CD4-positive, CD25-positive, alpha-beta regulatory T cell (primary cell): Measurements from ENCODE around the gene GNG12. TPM values are rescaled to one million over a fixed set of nuclear protein-coding genes. Genes with fewer than 3 reads are reported as not detected.

Experiments used
- ATAC-seq, 2 donors: fragments of 150-1000 bp; cut with Tn5 transposase; one replicate each; pipeline ENCODE4 v1.10.0; 2021; ENCODE audit warnings: low read depth in 2 of 2, moderate number of reproducible peaks in 2 of 2, moderate library complexity in 1 of 2
- DNase-seq, 3 donors: peaks; one replicate each; pipeline versions ENCODE4 v3.0.0 to v3.0.0-alpha.2; 2012 to 2022; ENCODE audit warnings: mixed read lengths in 1 of 3
- H3K27ac ChIP-seq: one replicate; pipeline ENCODE4 v1.7.0; 2013; ENCODE audit warnings: mild to moderate bottlenecking, low read length; ENCODE audit not compliant: insufficient read depth, poor library complexity, severe bottlenecking
- H3K27me3 ChIP-seq: one replicate; pipeline ENCODE4 v1.7.0; 2013; ENCODE audit warnings: low read length; ENCODE audit not compliant: control insufficient read depth, insufficient read depth
- H3K36me3 ChIP-seq: one replicate; pipeline ENCODE4 v1.7.0; 2013; ENCODE audit warnings: mild to moderate bottlenecking, low read length, moderate library complexity; ENCODE audit not compliant: control insufficient read depth, insufficient read depth
- H3K4me1 ChIP-seq: 2 replicates; pipeline ENCODE4 v1.7.0; 2013; ENCODE audit warnings: mild to moderate bottlenecking, low read length; ENCODE audit not compliant: insufficient read depth, control insufficient read depth, poor library complexity, severe bottlenecking
- H3K4me3 ChIP-seq: one replicate; pipeline ENCODE4 v1.7.0; 2013; ENCODE audit warnings: low read depth, mild to moderate bottlenecking, low read length, moderate library complexity
- H3K9me3 ChIP-seq, 2 experiments: 1 replicate in 1 of 2; 2 replicates in 1 of 2; pipeline ENCODE4 v1.7.0; 2013; ENCODE audit warnings: low read length in 2 of 2, mild to moderate bottlenecking in 1 of 2, moderate library complexity in 1 of 2; ENCODE audit not compliant: control insufficient read depth in 2 of 2
- H3K27ac Mint-ChIP-seq, 3 donors: one replicate each; pipeline ENCODE4 v1.8.0; 2020 to 2022; ENCODE audit warnings: mild to moderate bottlenecking in 3 of 3, mixed read lengths in 3 of 3, moderate library complexity in 2 of 3
- H3K27me3 Mint-ChIP-seq: one replicate; pipeline ENCODE4 v1.8.0; 2022; ENCODE audit warnings: mild to moderate bottlenecking, mixed read lengths
- H3K36me3 Mint-ChIP-seq: one replicate; pipeline ENCODE4 v1.8.0; 2020; ENCODE audit warnings: mixed read lengths
- H3K4me1 Mint-ChIP-seq, 4 donors: one replicate each; pipeline ENCODE4 v1.8.0; 2020 to 2022; ENCODE audit warnings: mixed read lengths in 4 of 4, mild to moderate bottlenecking in 1 of 4
- H3K4me3 Mint-ChIP-seq, 4 donors: one replicate each; pipeline ENCODE4 v1.8.0; 2020 to 2022; ENCODE audit warnings: mild to moderate bottlenecking in 4 of 4, mixed read lengths in 4 of 4, moderate library complexity in 3 of 4
- H3K9me3 Mint-ChIP-seq, 7 donors: one replicate each; pipeline ENCODE4 v1.8.0; 2020 to 2022; ENCODE audit warnings: mixed read lengths in 7 of 7, mild to moderate bottlenecking in 3 of 7, moderate library complexity in 2 of 7
- polyA plus RNA-seq, 4 donors: library from polyadenylated mRNA; unstranded; fragments of 300-500 nt; fragmentation: Illumina TruSeq; gene quantifications; one replicate each; pipeline ENCODE4 v1.2.3, GENCODE V29; 2021
- total RNA-seq: library from RNA; stranded (reverse); gene quantifications from one replicate; pipeline ENCODE4 v1.2.3, GENCODE V29; 2022

Gene GNG12
- total and polyA plus RNA-seq, 5 donors from 2014 or later: not detected

GRCh38 chr1:67830928-67831830 lies 2.1 kb downstream of the GNG12 start:
- Histone ChIP-seq H3K36me3 (no peaks in the 10 kb centered on the region), H3K27ac (no peak overlapping the region), H3K9me3 (no peaks in the 10 kb centered on the region), H3K4me3 (no peak overlapping the region), H3K4me1 (peaks cover 21% of the 10 kb centered on the region), H3K27me3 (peaks cover 47% of the 10 kb centered on the region)
- Mint-ChIP-seq H3K4me3 (peak overlapping the region; percentile 58 to 78 (median 66)), H3K27me3 (peaks cover 66% of the 10 kb centered on the region), H3K4me1 (peaks cover 6 to 19% (median 9%) of the 10 kb centered on the region in 4 donors), H3K36me3 (no peaks in the 10 kb centered on the region), H3K9me3 (peaks cover 0 to 4% (median 0%) of the 10 kb centered on the region in 7 donors), H3K27ac (no peak overlapping the region)
- ATAC-seq (no peak), DNase-seq (no peak)

DNA sequence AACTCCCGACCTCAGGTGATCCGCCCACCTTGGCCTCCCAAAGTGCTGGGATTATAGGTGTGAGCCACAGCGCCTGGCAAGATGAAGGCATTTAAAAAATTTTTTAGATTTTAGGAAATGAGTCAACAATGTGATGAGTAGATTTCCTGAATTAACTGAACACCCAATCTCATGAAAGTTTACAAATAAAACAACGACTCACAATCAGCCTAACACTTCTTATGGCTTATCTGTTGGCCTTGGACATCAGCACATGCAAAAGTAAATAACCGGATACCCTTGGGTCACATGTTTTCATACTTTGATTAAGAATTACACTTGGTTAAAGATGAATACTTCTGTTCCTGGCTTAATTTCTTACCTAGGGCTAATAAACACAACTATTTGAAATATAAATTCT lies 3.0 kb downstream of the GNG12 start:
- Mint-ChIP-seq H3K36me3 (no peaks in the 10 kb centered on the region), H3K27me3 (peaks cover 57% of the 10 kb centered on the region), H3K9me3 (peaks cover 0 to 4% (median 0%) of the 10 kb centered on the region in 7 donors), H3K27ac (no peak overlapping the region), H3K4me1 (peaks cover 6 to 19% (median 9%) of the 10 kb centered on the region in 4 donors), H3K4me3 (no peak overlapping the region)
- no peaks in the 10 kb centered on the region for H3K9me3 ChIP-seq
- peaks cover 47% of the 10 kb centered on the region for H3K27me3 ChIP-seq
- no peak overlapping the region for H3K4me3 ChIP-seq
- no peak overlapping the region for H3K27ac ChIP-seq
- H3K4me1 ChIP-seq: peaks cover 21% of the 10 kb centered on the region
- no peak for ATAC-seq
- DNase-seq: no peak
- no peaks in the 10 kb centered on the region for H3K36me3 ChIP-seq

DNA sequence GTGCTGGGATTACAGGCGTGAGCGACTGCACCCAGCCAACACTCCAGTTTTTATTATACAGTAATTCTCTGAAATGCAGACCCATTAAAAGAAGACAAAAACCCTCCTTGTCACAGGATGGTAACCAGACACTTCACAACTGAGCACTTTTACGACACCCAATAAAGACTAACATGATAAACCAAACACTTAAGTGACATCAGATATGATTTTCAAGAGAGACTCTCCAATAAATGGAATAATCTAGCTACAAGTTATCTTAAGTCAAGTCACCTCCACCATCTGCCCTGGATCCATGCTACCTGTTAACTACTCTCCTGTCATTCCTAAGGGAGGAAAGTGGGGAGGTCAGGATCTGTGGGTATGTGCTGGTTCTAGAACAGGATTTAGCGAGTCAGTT lies 5.6 kb downstream of the GNG12 start:
- DNase-seq (no peak), ATAC-seq (no peak)
- H3K4me1 ChIP-seq: peaks cover 11% of the 10 kb centered on the region
- peaks cover 34% of the 10 kb centered on the region for H3K27me3 ChIP-seq
- no peak overlapping the region for H3K27ac Mint-ChIP-seq
- no peak overlapping the region for H3K27ac ChIP-seq
- H3K9me3 ChIP-seq: no peaks in the 10 kb centered on the region
- peaks cover 48% of the 10 kb centered on the region for H3K27me3 Mint-ChIP-seq
- H3K9me3 Mint-ChIP-seq: peaks cover 0 to 4% (median 0%) of the 10 kb centered on the region in 7 donors
- peaks cover 6 to 13% (median 10%) of the 10 kb centered on the region in 4 donors for H3K4me1 Mint-ChIP-seq
- H3K4me3 Mint-ChIP-seq: no peak overlapping the region
- no peak overlapping the region for H3K4me3 ChIP-seq
- no peaks in the 10 kb centered on the region for H3K36me3 Mint-ChIP-seq
- no peaks in the 10 kb centered on the region for H3K36me3 ChIP-seq

GRCh38 chr1:67825591-67825990 lies 7.7 kb downstream of the GNG12 start:
- H3K27me3 Mint-ChIP-seq: peaks cover 40% of the 10 kb centered on the region
- Histone ChIP-seq H3K27ac (no peak overlapping the region), H3K4me1 (no peaks in the 10 kb centered on the region), H3K9me3 (no peaks in the 10 kb centered on the region), H3K36me3 (no peaks in the 10 kb centered on the region), H3K27me3 (peaks cover 18% of the 10 kb centered on the region), H3K4me3 (no peak overlapping the region)
- no peak overlapping the region for H3K27ac Mint-ChIP-seq
- H3K4me3 Mint-ChIP-seq: no peak overlapping the region
- peaks cover 0 to 4% (median 0%) of the 10 kb centered on the region in 4 donors for H3K4me1 Mint-ChIP-seq
- H3K36me3 Mint-ChIP-seq: no peaks in the 10 kb centered on the region
- ATAC-seq (no peak), DNase-seq (no peak)
- H3K9me3 Mint-ChIP-seq: peaks cover 0 to 2% (median 0%) of the 10 kb centered on the region in 7 donors

GRCh38 chr1:67824766-67825165 lies 8.5 kb downstream of the GNG12 start:
- DNase-seq (no peak), ATAC-seq (no peak)
- no peak overlapping the region for H3K4me3 Mint-ChIP-seq
- Histone ChIP-seq H3K27ac (no peak overlapping the region), H3K4me1 (no peaks in the 10 kb centered on the region), H3K4me3 (no peak overlapping the region), H3K36me3 (no peaks in the 10 kb centered on the region), H3K9me3 (no peaks in the 10 kb centered on the region), H3K27me3 (peaks cover 14% of the 10 kb centered on the region)
- H3K27me3 Mint-ChIP-seq: peaks cover 37% of the 10 kb centered on the region
- H3K4me1 Mint-ChIP-seq: peaks cover 0 to 4% (median 0%) of the 10 kb centered on the region in 4 donors
- peaks cover 0 to 2% (median 0%) of the 10 kb centered on the region in 7 donors for H3K9me3 Mint-ChIP-seq
- no peak overlapping the region for H3K27ac Mint-ChIP-seq
- no peaks in the 10 kb centered on the region for H3K36me3 Mint-ChIP-seq

DNA sequence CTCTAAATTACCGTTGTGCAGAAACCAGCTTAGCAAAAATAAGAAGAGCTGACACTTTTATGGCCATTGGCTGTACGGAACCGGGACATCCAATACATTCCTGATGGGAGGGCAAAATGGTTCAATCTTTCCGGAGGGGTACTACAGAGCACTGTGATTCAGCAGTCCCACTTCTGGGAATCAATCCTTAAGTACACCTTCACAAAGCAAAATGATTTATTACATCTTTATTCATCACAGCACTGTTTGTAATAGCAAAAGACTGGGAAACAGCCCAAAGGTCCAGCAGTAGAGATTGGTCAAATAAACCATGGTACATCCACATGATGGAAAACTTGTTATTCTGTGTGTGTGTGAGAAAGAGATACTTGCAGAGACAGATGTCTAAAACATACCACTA lies 9.7 kb downstream of the GNG12 start:
- H3K36me3 ChIP-seq: no peaks in the 10 kb centered on the region
- Mint-ChIP-seq H3K27ac (no peak overlapping the region), H3K9me3 (peaks cover 0 to 2% (median 0%) of the 10 kb centered on the region in 7 donors), H3K27me3 (peaks cover 30% of the 10 kb centered on the region), H3K36me3 (no peaks in the 10 kb centered on the region), H3K4me3 (no peak overlapping the region), H3K4me1 (peaks cover 0 to 4% (median 0%) of the 10 kb centered on the region in 4 donors)
- ATAC-seq (no peak), DNase-seq (no peak)
- H3K4me1 ChIP-seq: no peaks in the 10 kb centered on the region
- H3K9me3 ChIP-seq: no peaks in the 10 kb centered on the region
- H3K27ac ChIP-seq: no peak overlapping the region
- H3K27me3 ChIP-seq: peaks cover 11% of the 10 kb centered on the region
- H3K4me3 ChIP-seq: no peak overlapping the region

GRCh38 chr1:67821263-67821662 lies 12.0 kb downstream of the GNG12 start:
- Histone ChIP-seq H3K27ac (no peak overlapping the region), H3K36me3 (no peaks in the 10 kb centered on the region), H3K4me3 (no peak overlapping the region), H3K4me1 (no peaks in the 10 kb centered on the region), H3K27me3 (peaks cover 4% of the 10 kb centered on the region), H3K9me3 (no peaks in the 10 kb centered on the region)
- H3K27ac Mint-ChIP-seq: no peak overlapping the region
- H3K4me3 Mint-ChIP-seq: no peak overlapping the region
- H3K36me3 Mint-ChIP-seq: no peaks in the 10 kb centered on the region
- DNase-seq: no peak
- peaks cover 32% of the 10 kb centered on the region for H3K27me3 Mint-ChIP-seq
- ATAC-seq: no peak
- peaks cover 0 to 4% (median 0%) of the 10 kb centered on the region in 4 donors for H3K4me1 Mint-ChIP-seq
- H3K9me3 Mint-ChIP-seq: peaks cover 0 to 1% (median 0%) of the 10 kb centered on the region in 7 donors
